ENCODE results near the gene SLC9A7. TPM values are rescaled to one million over a fixed set of nuclear protein-coding genes. Genes with fewer than 3 reads are reported as not detected.

Gene SLC9A7
- polyA plus RNA-seq, 4 donors: under 0.01 to 2.8 (median 1.4) TPM

DNA sequence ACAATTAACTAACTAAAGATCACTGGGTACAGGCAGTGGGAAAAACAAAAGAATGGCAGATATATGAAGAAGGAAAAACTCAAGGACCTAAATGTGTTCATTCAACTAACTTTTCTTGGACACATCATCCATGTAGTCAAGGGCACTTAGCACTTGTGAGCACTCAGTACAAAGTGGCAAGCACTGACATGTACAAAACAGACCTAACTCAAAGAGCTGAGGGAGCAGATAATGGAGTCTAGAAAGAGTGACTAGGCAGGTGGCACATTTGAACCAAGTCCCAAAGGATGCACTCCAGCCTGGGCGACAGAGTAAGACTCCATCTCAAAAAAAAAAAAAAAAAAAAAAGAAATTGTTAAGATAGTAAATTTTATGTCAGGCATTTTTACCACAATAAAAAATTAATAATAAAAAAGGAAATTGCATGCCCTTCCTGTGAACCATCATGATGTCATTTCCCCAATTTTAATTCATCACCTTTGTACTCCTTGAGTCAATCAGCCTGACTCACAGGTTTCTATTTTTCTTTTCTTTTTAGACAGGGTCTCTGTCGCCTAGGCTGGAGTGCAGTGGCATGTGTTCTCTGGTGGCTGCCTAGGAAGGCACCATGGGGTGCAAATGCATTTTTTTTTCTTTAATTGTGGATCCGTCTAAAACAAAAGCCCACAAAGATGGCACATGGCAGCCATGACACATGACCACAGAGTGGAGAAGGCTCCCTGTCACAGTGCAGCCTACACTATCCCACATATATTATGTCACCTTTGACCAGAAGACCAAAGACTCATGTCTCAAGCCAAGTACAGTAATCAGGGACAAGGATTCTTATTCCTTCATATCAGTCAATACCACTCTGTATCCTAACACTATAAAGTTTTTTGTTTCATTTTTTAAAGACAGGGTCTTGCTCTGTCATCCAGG is 93.4 kb downstream of the SLC9A7 start:
- Histone ChIP-seq H3K4me3 (ENCODE audit: low read depth in 1 of 3, low read length in 3 of 3) (no peak overlapping the region), H3K27ac (ENCODE audit: low read depth in 1 of 3, low read length in 2 of 3) (no peak overlapping the region), H3K27me3 (ENCODE audit: control insufficient read depth in 3 of 3, insufficient read depth in 3 of 3, low read length in 3 of 3) (no peaks in the 10 kb centered on the region), H3K36me3 (ENCODE audit: control insufficient read depth in 3 of 3, insufficient read depth in 2 of 3, low read depth in 1 of 3, low read length in 3 of 3) (no peaks in the 10 kb centered on the region), H3K4me1 (ENCODE audit: control insufficient read depth in 3 of 3, insufficient read depth in 2 of 3, low read depth in 1 of 3, low read length in 2 of 3) (no peaks in the 10 kb centered on the region), H3K9me3 (ENCODE audit: control insufficient read depth in 2 of 2, insufficient read depth in 1 of 2, low read depth in 1 of 2, low read length in 1 of 2) (no peaks in the 10 kb centered on the region)
- DNase-seq (no peak), FAIRE-seq (no peak)
- 59 to 90% (median 84%) methylated on average over 3 of the region's 3 CpGs for WGBS, 3 donors

- no peak for FAIRE-seq
- no peaks in the 10 kb centered on the region for H3K9me3 ChIP-seq (ENCODE audit: control insufficient read depth in 2 of 2, insufficient read depth in 1 of 2, low read depth in 1 of 2, low read length in 1 of 2)
- no peaks in the 10 kb centered on the region for H3K36me3 ChIP-seq (ENCODE audit: control insufficient read depth in 3 of 3, insufficient read depth in 2 of 3, low read depth in 1 of 3, low read length in 3 of 3)
- H3K27me3 ChIP-seq (ENCODE audit: control insufficient read depth in 3 of 3, insufficient read depth in 3 of 3, low read length in 3 of 3): no peaks in the 10 kb centered on the region
- no peak overlapping the region for H3K27ac ChIP-seq (ENCODE audit: low read depth in 1 of 3, low read length in 2 of 3)
- 66 to 81% (median 78%) methylated on average over 10 of the region's 10 CpGs for WGBS, 3 donors
- H3K4me1 ChIP-seq (ENCODE audit: control insufficient read depth in 3 of 3, insufficient read depth in 2 of 3, low read depth in 1 of 3, low read length in 2 of 3): no peaks in the 10 kb centered on the region
- DNase-seq: no peak
- no peak overlapping the region for H3K4me3 ChIP-seq (ENCODE audit: low read depth in 1 of 3, low read length in 3 of 3)
These were observed 96.5 kb downstream of the SLC9A7 start for GRCh38 chrX:46662188-46662958.

DNA sequence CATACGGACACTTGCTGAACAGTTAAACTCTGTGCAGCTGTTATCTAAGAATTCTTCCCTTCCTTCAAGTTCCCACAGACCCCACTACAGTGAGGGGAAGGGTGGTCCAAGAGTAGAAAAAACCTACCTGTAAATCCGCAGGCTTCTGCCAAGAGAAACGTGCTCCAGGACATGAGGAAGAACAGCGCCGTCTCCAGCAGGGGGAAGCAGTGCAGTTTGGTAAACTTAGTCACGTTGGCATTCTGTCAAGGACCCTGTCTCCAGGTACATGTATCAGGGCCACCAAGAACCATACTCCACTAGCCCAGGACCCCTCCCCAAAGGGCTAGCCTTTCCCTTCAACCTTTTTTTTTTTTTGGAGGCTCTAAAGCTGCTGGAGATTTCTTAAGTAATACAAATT is 105.4 kb downstream of the SLC9A7 start:
- no peak for FAIRE-seq
- WGBS, 3 donors: 62 to 76% (median 63%) methylated on average over 6 of the region's 6 CpGs

GRCh38 chrX:46649421-46650260 is 109.3 kb downstream of the SLC9A7 start:
- H3K27ac ChIP-seq (ENCODE audit: low read depth in 1 of 3, low read length in 2 of 3): no peak overlapping the region
- H3K4me1 ChIP-seq (ENCODE audit: control insufficient read depth in 3 of 3, insufficient read depth in 2 of 3, low read depth in 1 of 3, low read length in 2 of 3): no peaks in the 10 kb centered on the region
- WGBS, 3 donors: 59 to 77% (median 62%) methylated on average over 7 of the region's 7 CpGs
- no peak for DNase-seq
- H3K9me3 ChIP-seq (ENCODE audit: control insufficient read depth in 2 of 2, insufficient read depth in 1 of 2, low read depth in 1 of 2, low read length in 1 of 2): no peaks in the 10 kb centered on the region
- no peak for FAIRE-seq
- H3K36me3 ChIP-seq (ENCODE audit: control insufficient read depth in 3 of 3, insufficient read depth in 2 of 3, low read depth in 1 of 3, low read length in 3 of 3): no peaks in the 10 kb centered on the region
- no peak overlapping the region for H3K4me3 ChIP-seq (ENCODE audit: low read depth in 1 of 3, low read length in 3 of 3)
- no peaks in the 10 kb centered on the region for H3K27me3 ChIP-seq (ENCODE audit: control insufficient read depth in 3 of 3, insufficient read depth in 3 of 3, low read length in 3 of 3)

More for the DNA sequence above, 105.4 kb downstream of the SLC9A7 start:
- Histone ChIP-seq H3K27me3 (ENCODE audit: control insufficient read depth in 3 of 3, insufficient read depth in 3 of 3, low read length in 3 of 3) (no peaks in the 10 kb centered on the region), H3K36me3 (ENCODE audit: control insufficient read depth in 3 of 3, insufficient read depth in 2 of 3, low read depth in 1 of 3, low read length in 3 of 3) (no peaks in the 10 kb centered on the region), H3K4me3 (ENCODE audit: low read depth in 1 of 3, low read length in 3 of 3) (no peak overlapping the region), H3K27ac (ENCODE audit: low read depth in 1 of 3, low read length in 2 of 3) (no peak overlapping the region), H3K4me1 (ENCODE audit: control insufficient read depth in 3 of 3, insufficient read depth in 2 of 3, low read depth in 1 of 3, low read length in 2 of 3) (no peaks in the 10 kb centered on the region), H3K9me3 (ENCODE audit: control insufficient read depth in 2 of 2, insufficient read depth in 1 of 2, low read depth in 1 of 2, low read length in 1 of 2) (no peaks in the 10 kb centered on the region)
- DNase-seq: no peak

DNA sequence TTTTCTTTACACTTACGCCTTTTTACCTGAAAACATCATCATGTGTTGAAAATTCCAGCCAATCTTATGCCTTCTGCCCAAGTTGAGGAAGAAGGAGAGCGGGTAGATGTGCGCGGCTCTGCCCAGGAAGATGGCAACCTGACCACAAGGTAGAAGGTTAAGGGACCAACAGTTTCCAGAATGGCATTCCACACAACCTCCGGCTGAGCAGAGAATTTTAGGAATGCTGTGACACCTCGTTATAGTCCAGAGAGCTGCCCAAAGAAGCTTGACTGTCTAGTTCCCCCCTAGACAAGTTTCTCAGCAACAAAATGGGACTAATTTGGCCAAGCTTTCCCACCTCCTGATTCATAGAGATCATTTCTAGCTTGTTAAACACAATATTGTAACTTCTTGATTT is 110.3 kb downstream of the SLC9A7 start:
- H3K9me3 ChIP-seq (ENCODE audit: control insufficient read depth in 2 of 2, insufficient read depth in 1 of 2, low read depth in 1 of 2, low read length in 1 of 2): no peaks in the 10 kb centered on the region
- DNase-seq (no peak), FAIRE-seq (no peak)
- WGBS, 3 donors: 80 to 92% (median 90%) methylated on average over 6 of the region's 6 CpGs
- H3K4me1 ChIP-seq (ENCODE audit: control insufficient read depth in 3 of 3, insufficient read depth in 2 of 3, low read depth in 1 of 3, low read length in 2 of 3): no peaks in the 10 kb centered on the region
- H3K27ac ChIP-seq (ENCODE audit: low read depth in 1 of 3, low read length in 2 of 3): no peak overlapping the region
- no peak overlapping the region for H3K4me3 ChIP-seq (ENCODE audit: low read depth in 1 of 3, low read length in 3 of 3)
- no peaks in the 10 kb centered on the region for H3K36me3 ChIP-seq (ENCODE audit: control insufficient read depth in 3 of 3, insufficient read depth in 2 of 3, low read depth in 1 of 3, low read length in 3 of 3)
- H3K27me3 ChIP-seq (ENCODE audit: control insufficient read depth in 3 of 3, insufficient read depth in 3 of 3, low read length in 3 of 3): no peaks in the 10 kb centered on the region

DNA sequence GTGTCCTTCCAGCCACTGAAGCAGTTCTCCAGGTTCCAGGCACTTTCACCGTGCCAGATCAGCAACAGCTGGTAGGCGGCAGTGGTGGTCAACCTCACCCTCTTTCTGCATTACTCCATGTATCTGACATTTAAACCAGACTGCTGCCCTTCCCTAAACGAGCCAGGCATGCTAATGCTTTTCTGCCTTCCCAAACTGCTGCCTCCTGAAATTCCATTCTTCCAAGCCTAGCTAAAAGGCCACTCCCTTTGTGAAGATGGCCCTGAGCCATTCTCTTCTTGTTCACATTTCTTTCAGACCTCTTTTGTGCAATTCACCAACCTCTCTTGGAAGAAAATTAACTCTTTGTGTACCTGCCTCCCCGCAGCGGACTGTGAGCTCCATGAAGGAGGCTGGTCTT is 111.7 kb downstream of the SLC9A7 start:
- H3K36me3 ChIP-seq (ENCODE audit: control insufficient read depth in 3 of 3, insufficient read depth in 2 of 3, low read depth in 1 of 3, low read length in 3 of 3): no peaks in the 10 kb centered on the region
- no peak overlapping the region for H3K27ac ChIP-seq (ENCODE audit: low read depth in 1 of 3, low read length in 2 of 3)
- WGBS, 3 donors: 72 to 88% (median 84%) methylated on average over 5 of the region's 5 CpGs
- no peaks in the 10 kb centered on the region for H3K4me1 ChIP-seq (ENCODE audit: control insufficient read depth in 3 of 3, insufficient read depth in 2 of 3, low read depth in 1 of 3, low read length in 2 of 3)
- H3K4me3 ChIP-seq (ENCODE audit: low read depth in 1 of 3, low read length in 3 of 3): no peak overlapping the region
- H3K9me3 ChIP-seq (ENCODE audit: control insufficient read depth in 2 of 2, insufficient read depth in 1 of 2, low read depth in 1 of 2, low read length in 1 of 2): no peaks in the 10 kb centered on the region
- H3K27me3 ChIP-seq (ENCODE audit: control insufficient read depth in 3 of 3, insufficient read depth in 3 of 3, low read length in 3 of 3): no peaks in the 10 kb centered on the region
- no peak for FAIRE-seq
- no peak for DNase-seq

DNA sequence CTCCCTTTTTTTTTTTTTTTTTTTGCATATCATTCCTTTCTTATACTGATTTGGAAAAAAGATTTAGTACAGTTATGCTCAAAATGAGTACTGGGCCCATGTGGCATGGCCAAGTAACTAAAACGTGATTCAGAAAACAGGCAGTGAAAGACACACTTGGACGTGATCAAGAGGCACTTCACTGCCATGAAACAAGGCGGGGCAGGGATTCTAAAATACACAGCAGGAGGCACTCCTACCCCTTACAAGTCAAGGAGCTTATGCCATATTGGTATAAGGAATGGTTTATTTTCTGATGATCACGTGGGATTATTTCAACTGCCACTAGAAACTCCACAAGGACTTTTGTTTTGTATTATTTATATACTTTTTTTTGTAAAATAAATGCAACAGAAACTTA is 113.3 kb downstream of the SLC9A7 start:
- no peak for FAIRE-seq
- 70 to 87% (median 81%) methylated on average over 4 of the region's 4 CpGs for WGBS, 3 donors

GRCh38 chrX:46643636-46644035 is 115.3 kb downstream of the SLC9A7 start:
- DNase-seq (no peak), FAIRE-seq (no peak)
- H3K36me3 ChIP-seq (ENCODE audit: control insufficient read depth in 3 of 3, insufficient read depth in 2 of 3, low read depth in 1 of 3, low read length in 3 of 3): no peaks in the 10 kb centered on the region
- H3K27me3 ChIP-seq (ENCODE audit: control insufficient read depth in 3 of 3, insufficient read depth in 3 of 3, low read length in 3 of 3): no peaks in the 10 kb centered on the region
- no peaks in the 10 kb centered on the region for H3K4me1 ChIP-seq (ENCODE audit: control insufficient read depth in 3 of 3, insufficient read depth in 2 of 3, low read depth in 1 of 3, low read length in 2 of 3)
- no peak overlapping the region for H3K4me3 ChIP-seq (ENCODE audit: low read depth in 1 of 3, low read length in 3 of 3)
- H3K9me3 ChIP-seq (ENCODE audit: control insufficient read depth in 2 of 2, insufficient read depth in 1 of 2, low read depth in 1 of 2, low read length in 1 of 2): no peaks in the 10 kb centered on the region
- 57 to 83% (median 81%) methylated on average over 3 of the region's 3 CpGs for WGBS, 3 donors
- no peak overlapping the region for H3K27ac ChIP-seq (ENCODE audit: low read depth in 1 of 3, low read length in 2 of 3)

More for the DNA sequence above, 113.3 kb downstream of the SLC9A7 start:
- no peak for DNase-seq
- H3K36me3 ChIP-seq (ENCODE audit: control insufficient read depth in 3 of 3, insufficient read depth in 2 of 3, low read depth in 1 of 3, low read length in 3 of 3): no peaks in the 10 kb centered on the region
- no peaks in the 10 kb centered on the region for H3K4me1 ChIP-seq (ENCODE audit: control insufficient read depth in 3 of 3, insufficient read depth in 2 of 3, low read depth in 1 of 3, low read length in 2 of 3)
- no peak overlapping the region for H3K4me3 ChIP-seq (ENCODE audit: low read depth in 1 of 3, low read length in 3 of 3)
- H3K27me3 ChIP-seq (ENCODE audit: control insufficient read depth in 3 of 3, insufficient read depth in 3 of 3, low read length in 3 of 3): no peaks in the 10 kb centered on the region
- no peak overlapping the region for H3K27ac ChIP-seq (ENCODE audit: low read depth in 1 of 3, low read length in 2 of 3)
- no peaks in the 10 kb centered on the region for H3K9me3 ChIP-seq (ENCODE audit: control insufficient read depth in 2 of 2, insufficient read depth in 1 of 2, low read depth in 1 of 2, low read length in 1 of 2)
